HCT116 (cell line): ENCODE measurements around the gene SCFD2. TPM values are rescaled to one million over a fixed set of nuclear protein-coding genes. Genes with fewer than 3 reads are reported as not detected.

Experiments
- ATAC-seq: fragments of 200-7000 bp; cut with Tn5 transposase; 2 replicates; pipeline ENCODE4 v1.9.1; 2020; ENCODE audit warnings: mild to moderate bottlenecking, moderate library complexity
- BruUV-seq: library from RNA; stranded (reverse); fragments of 400-500 nt; replicated peaks from 2 replicates; lab custom pipeline; 2021; lab: Mats Ljungman, UMichigan
- CTCF ChIA-PET: fragments of 300-600 bp; sonication (Branson Sonifier 250); formaldehyde crosslinking; loops from one replicate; lab custom pipeline; 2021; ENCODE audit warnings: antibody characterized with exemption; lab: Charles Lee
- POLR2A ChIA-PET: fragments of 300-600, 350-600 bp; sonication (Branson Sonifier 250); formaldehyde crosslinking; loops from one replicate; lab custom pipeline; 2021; ENCODE audit warnings: antibody characterized with exemption; lab: Charles Lee
- RAD21 ChIA-PET, 2 experiments: fragments of 300-600 bp; sonication (Branson Sonifier 250); formaldehyde crosslinking; loops; one replicate each; lab custom pipeline; 2023; ENCODE audit warnings: low total read pairs in 2 of 2; ENCODE audit not compliant: uncharacterized antibody in 2 of 2, unreplicated experiment in 2 of 2, low non-redundant PET in 1 of 2; lab: Charles Lee
- DNase-seq: peaks from one replicate; pipeline ENCODE4 v3.0.0-alpha.2; 2010; ENCODE audit warnings: low read depth, low spot score
- H2AFZ ChIP-seq: fragments of 200-600 bp; shearing (Covaris generic), sonication (generic); 2 replicates; pipeline ENCODE4 v1.6.1; 2017; ENCODE audit warnings: low read depth, mixed run types, mixed read lengths, antibody characterized with exemption, low read length; ENCODE audit not compliant: poor library complexity, severe bottlenecking
- H3K27ac ChIP-seq: 2 replicates; pipeline ENCODE4 v1.5.1; 2012; ENCODE audit warnings: low read depth, low read length
- H3K27me3 ChIP-seq: fragments of 200-600 bp; sonication (generic); 2 replicates; pipeline ENCODE4 v1.6.1; 2016; ENCODE audit warnings: mixed run types, low read length, mixed read lengths; ENCODE audit not compliant: insufficient read depth
- H3K36me3 ChIP-seq, 2 experiments: fragments of 200-500 bp in 1 of 2; fragments of 200-600 bp in 1 of 2; sonication (Bioruptor generic) in 1 of 2; sonication (generic) in 1 of 2; 2 replicates each; pipeline versions ENCODE4 v1.5.1 to v1.6.1; 2014 to 2016; ENCODE audit warnings: low read length in 2 of 2, inconsistent platforms in 1 of 2, mixed read lengths in 1 of 2, mixed run types in 1 of 2; ENCODE audit not compliant: insufficient read depth in 2 of 2, control insufficient read depth in 1 of 2
- H3K4me1 ChIP-seq, 2 experiments: fragments of 200-600 bp in 1 of 2; sonication (generic) in 1 of 2; 2 replicates each; pipeline versions ENCODE4 v1.5.1 to v1.6.1; 2012 to 2017; ENCODE audit warnings: low read length in 2 of 2, inconsistent platforms in 1 of 2, mild to moderate bottlenecking in 1 of 2, mixed read lengths in 1 of 2, mixed run types in 1 of 2, moderate library complexity in 1 of 2; ENCODE audit not compliant: insufficient read depth in 2 of 2, control insufficient read depth in 1 of 2
- H3K4me2 ChIP-seq: fragments of 200-600 bp; sonication (generic); 2 replicates; pipeline ENCODE4 v1.6.1; 2017; ENCODE audit warnings: mixed run types, low read length, mixed read lengths
- H3K4me3 ChIP-seq, 2 experiments: fragments of 200-600 bp in 1 of 2; sonication (generic) in 1 of 2; replicated peaks in 1 of 2; 2 replicates each; pipeline ENCODE4 v1.5.1; 2011 to 2016; ENCODE audit warnings: low read length in 2 of 2, control low read depth in 1 of 2, low read depth in 1 of 2, mild to moderate bottlenecking in 1 of 2, mixed read lengths in 1 of 2, mixed run types in 1 of 2
- H3K79me2 ChIP-seq: fragments of 200-600 bp; sonication (generic); 2 replicates; pipeline ENCODE4 v1.6.1; 2017; ENCODE audit warnings: mild to moderate bottlenecking, mixed run types, low read length, moderate library complexity, mixed read lengths; ENCODE audit not compliant: insufficient read depth
- H3K9ac ChIP-seq: fragments of 200-600 bp; sonication (generic); 2 replicates; pipeline ENCODE4 v1.6.1; 2016; ENCODE audit warnings: low read length, mixed read lengths
- H3K9me2 ChIP-seq: fragments of 200-600 bp; sonication (generic), shearing (Covaris generic); 2 replicates; pipeline ENCODE4 v1.6.1; 2017; ENCODE audit warnings: mixed run types, mild to moderate bottlenecking, moderate library complexity; ENCODE audit not compliant: insufficient read depth
- H3K9me3 ChIP-seq, 2 experiments: fragments of 200-500 bp in 1 of 2; fragments of 200-600 bp in 1 of 2; sonication (Bioruptor generic) in 1 of 2; sonication (generic) in 1 of 2; 2 replicates each; pipeline ENCODE4 v1.6.1; 2014 to 2017; ENCODE audit warnings: low read length in 2 of 2, mixed read lengths in 2 of 2, inconsistent platforms in 1 of 2, low read depth in 1 of 2, mild to moderate bottlenecking in 1 of 2, mixed run types in 1 of 2, moderate library complexity in 1 of 2; ENCODE audit not compliant: control insufficient read depth in 1 of 2, insufficient read depth in 1 of 2
- H4K20me1 ChIP-seq: fragments of 200-600 bp; sonication (generic), shearing (Covaris generic); 2 replicates; pipeline ENCODE4 v1.6.1; 2017; ENCODE audit warnings: mixed run types, mild to moderate bottlenecking, moderate library complexity; ENCODE audit not compliant: insufficient read depth
- CBX3 ChIP-seq: IDR thresholded peaks from 2 replicates; pipeline ENCODE4 v1.6.1; 2012; ENCODE audit warnings: low read depth
- CEBPB ChIP-seq: IDR thresholded peaks from 2 replicates; pipeline ENCODE4 v1.6.1; 2012; ENCODE audit warnings: low read depth
- EZH2phosphoT487 ChIP-seq: fragments of 200-600 bp; IDR thresholded peaks from 2 replicates; pipeline ENCODE4 v1.6.1; 2018; ENCODE audit warnings: antibody characterized with exemption, borderline replicate concordance
- MAX ChIP-seq: IDR thresholded peaks from 2 replicates; pipeline ENCODE4 v1.6.1; 2012
- RAD21 ChIP-seq: IDR thresholded peaks from 2 replicates; pipeline ENCODE4 v1.6.1; 2012; ENCODE audit warnings: low read depth, mild to moderate bottlenecking
- REST ChIP-seq: IDR thresholded peaks from 2 replicates; pipeline ENCODE4 v1.6.1; 2012; ENCODE audit warnings: low read depth
- SIN3A ChIP-seq: IDR thresholded peaks from 2 replicates; pipeline ENCODE4 v1.6.1; 2012; ENCODE audit warnings: low read depth
- SP1 ChIP-seq: IDR thresholded peaks from 2 replicates; pipeline ENCODE4 v1.6.1; 2012; ENCODE audit warnings: low read depth
- SRF ChIP-seq: IDR thresholded peaks from 2 replicates; pipeline ENCODE4 v1.6.1; 2012; ENCODE audit warnings: low read depth
- TCF7L2 ChIP-seq: IDR thresholded peaks from 2 replicates; pipeline ENCODE4 v1.7.0; 2011; ENCODE audit warnings: borderline replicate concordance, inconsistent platforms; ENCODE audit not compliant: insufficient read depth, insufficient read length; ENCODE audit errors: extremely low read depth
- ZNF274 ChIP-seq: fragments of 200-500 bp; sonication (Bioruptor generic); IDR thresholded peaks from 2 replicates; pipeline ENCODE4 v1.6.1; 2014; ENCODE audit warnings: mild to moderate bottlenecking, low read depth, low read length, inconsistent platforms
- intact Hi-C: fragments of 100-400 bp; cut with micrococcal nuclease; formaldehyde crosslinking; loops from 2 replicates; pipeline ENCODE4 v1.10.0; 2022
- total RNA-seq: library from RNA; stranded (reverse); gene quantifications from one replicate; pipeline ENCODE4 v1.2.1, GENCODE V29; 2021; ENCODE audit not compliant: unreplicated experiment
- TF ChIP-seq, protein P1 (sequence below): IDR thresholded peaks from 2 replicates; pipeline ENCODE4 v1.6.1; 2011; ENCODE audit warnings: mild to moderate bottlenecking, low read length, moderate library complexity; ENCODE audit not compliant: insufficient replicate concordance; ENCODE audit errors: extremely low read depth

Gene SCFD2
- total RNA-seq, 1 experiment from 2014 or later = 13.6 TPM

DNA sequence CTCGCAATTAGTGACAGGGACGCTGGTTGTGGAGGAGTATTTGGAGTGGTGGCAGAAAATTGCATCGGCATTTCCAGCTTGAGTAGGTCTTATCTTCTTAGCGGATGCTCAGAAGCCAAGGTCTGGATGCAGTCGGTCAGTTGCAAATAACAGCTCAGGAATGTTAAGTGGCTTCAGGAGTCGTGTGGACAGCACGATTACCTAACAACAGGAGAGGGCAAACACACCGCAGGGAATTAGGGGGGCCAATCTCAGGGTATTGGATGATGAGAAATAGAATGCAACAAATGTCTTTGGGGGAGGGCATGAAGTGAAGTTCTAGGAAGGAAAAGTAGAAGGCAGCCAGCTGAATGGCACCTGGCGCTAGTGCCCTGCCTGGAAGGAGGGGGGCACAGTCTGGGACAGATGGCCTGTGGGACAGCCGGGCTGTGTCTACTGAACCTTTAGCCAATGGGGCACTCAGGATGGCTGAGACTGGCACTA lies 492.0 kb downstream of the SCFD2 start:
- ChIA-PET CTCF (no interaction called here), POLR2A (no interaction called here), RAD21 (no interaction called here)
- Histone ChIP-seq H3K9ac (no peak overlapping the region), H3K9me2 (no peaks in the 10 kb centered on the region), H3K4me1 (peaks cover 4 to 5% of the 10 kb centered on the region in 2 experiments; a peak in 2 of 4 replicates), H3K27me3 (no peaks in the 10 kb centered on the region), H3K79me2 (no peaks in the 10 kb centered on the region), H3K4me3 (no peak overlapping the region), H2AFZ (no peak overlapping the region), H3K27ac (no peak overlapping the region), H4K20me1 (no peaks in the 10 kb centered on the region), H3K36me3 (no peaks in the 10 kb centered on the region), H3K4me2 (no peak overlapping the region), H3K9me3 (no peaks in the 10 kb centered on the region)
- intact Hi-C loops = no loop called here
- no peak for TF ChIP-seq TCF7L2
- TF ChIP-seq EZH2phosphoT487 = no peak
- no peak for TF ChIP-seq SIN3A
- no peak for TF ChIP-seq SP1
- TF ChIP-seq CEBPB = no peak
- TF ChIP-seq, protein P1, sequence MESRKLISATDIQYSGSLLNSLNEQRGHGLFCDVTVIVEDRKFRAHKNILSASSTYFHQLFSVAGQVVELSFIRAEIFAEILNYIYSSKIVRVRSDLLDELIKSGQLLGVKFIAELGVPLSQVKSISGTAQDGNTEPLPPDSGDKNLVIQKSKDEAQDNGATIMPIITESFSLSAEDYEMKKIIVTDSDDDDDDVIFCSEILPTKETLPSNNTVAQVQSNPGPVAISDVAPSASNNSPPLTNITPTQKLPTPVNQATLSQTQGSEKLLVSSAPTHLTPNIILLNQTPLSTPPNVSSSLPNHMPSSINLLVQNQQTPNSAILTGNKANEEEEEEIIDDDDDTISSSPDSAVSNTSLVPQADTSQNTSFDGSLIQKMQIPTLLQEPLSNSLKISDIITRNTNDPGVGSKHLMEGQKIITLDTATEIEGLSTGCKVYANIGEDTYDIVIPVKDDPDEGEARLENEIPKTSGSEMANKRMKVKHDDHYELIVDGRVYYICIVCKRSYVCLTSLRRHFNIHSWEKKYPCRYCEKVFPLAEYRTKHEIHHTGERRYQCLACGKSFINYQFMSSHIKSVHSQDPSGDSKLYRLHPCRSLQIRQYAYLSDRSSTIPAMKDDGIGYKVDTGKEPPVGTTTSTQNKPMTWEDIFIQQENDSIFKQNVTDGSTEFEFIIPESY = no peak
- no peak for TF ChIP-seq MAX
- no TSS peak for BruUV-seq
- ATAC-seq (no peak), DNase-seq (no peak)

DNA sequence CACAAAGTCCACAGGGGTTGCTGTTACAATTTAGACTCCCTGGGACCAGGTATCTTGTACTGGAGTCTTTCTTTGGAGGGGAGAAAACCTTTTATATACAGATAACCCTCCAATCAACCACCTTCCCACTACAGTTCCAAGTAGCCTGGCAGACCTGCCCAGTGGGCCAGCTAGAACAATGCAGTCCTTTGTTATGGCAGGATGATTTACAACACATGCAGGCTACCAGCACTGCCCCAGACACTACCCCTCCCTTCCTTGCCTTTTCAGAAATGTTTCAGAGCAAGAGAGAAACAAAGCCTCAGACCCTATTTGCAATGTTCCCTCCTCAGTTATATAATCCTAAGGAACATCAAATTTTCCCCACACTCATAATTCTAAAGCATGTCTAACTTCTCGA lies 492.7 kb downstream of the SCFD2 start:
- ChIA-PET CTCF (no interaction called here), POLR2A (no interaction called here), RAD21 (no interaction called here)
- no peaks in the 10 kb centered on the region for H3K9me3 ChIP-seq
- H4K20me1 ChIP-seq = no peaks in the 10 kb centered on the region
- no peak overlapping the region; the same call in 1 of the 2 replicates for H3K4me2 ChIP-seq
- H2AFZ ChIP-seq = no peak overlapping the region
- H3K27me3 ChIP-seq = no peaks in the 10 kb centered on the region
- peak; percentile 81 for ATAC-seq
- H3K36me3 ChIP-seq = no peaks in the 10 kb centered on the region
- no peak overlapping the region for H3K9ac ChIP-seq
- BruUV-seq = no TSS peak
- no peaks in the 10 kb centered on the region for H3K79me2 ChIP-seq
- peak; percentile 13 for DNase-seq
- intact Hi-C loops = no loop called here
- H3K27ac ChIP-seq = no peak overlapping the region
- peaks cover 4 to 5% of the 10 kb centered on the region in 2 experiments; a peak in 2 of 4 replicates for H3K4me1 ChIP-seq
- no peaks in the 10 kb centered on the region for H3K9me2 ChIP-seq
- H3K4me3 ChIP-seq = no peak overlapping the region
- TF ChIP-seq CBX3 (no peak), RAD21 (no peak), MAX (no peak), SP1 (no peak), REST (no peak), SRF (no peak), ZNF274 (no peak)
